Nephron (organoid): Measurements from ENCODE around the gene ASTN2.
"Not testable (repeated sequence)": the region's sequence is repeated elsewhere in the genome, so short reads cannot be mapped to it uniquely, and the experiment has no call there.

Source experiments
- H3K27ac Mint-ChIP-seq, 3 experiments: 2 replicates each; pipeline ENCODE4 v1.8.0; 2020; ENCODE audit warnings: mixed read lengths in 3 of 3, mild to moderate bottlenecking in 2 of 3, moderate library complexity in 1 of 3
- H3K27me3 Mint-ChIP-seq: 2 replicates; pipeline ENCODE4 v1.8.0; 2021; ENCODE audit warnings: low read depth, mild to moderate bottlenecking, moderate library complexity, mixed read lengths
- H3K36me3 Mint-ChIP-seq: 2 replicates; pipeline ENCODE4 v1.8.0; 2020; ENCODE audit warnings: low read depth, mixed read lengths
- H3K4me1 Mint-ChIP-seq: 2 replicates; pipeline ENCODE4 v1.8.0; 2020; ENCODE audit warnings: mixed read lengths
- H3K4me3 Mint-ChIP-seq, 3 experiments: 2 replicates each; pipeline ENCODE4 v1.8.0; 2020; ENCODE audit warnings: mild to moderate bottlenecking in 3 of 3, mixed read lengths in 3 of 3, moderate library complexity in 2 of 3
- H3K9me3 Mint-ChIP-seq: 2 replicates; pipeline ENCODE4 v1.8.0; 2020; ENCODE audit warnings: mixed read lengths
- TF ChIP-seq, protein P1 (sequence below), 3 experiments: fragments of 200-600 bp; sonication (generic); IDR thresholded peaks; one replicate each; pipeline ENCODE4 v1.5.0; 2021; ENCODE audit warnings: antibody characterized with exemption in 3 of 3; ENCODE audit not compliant: unreplicated experiment in 3 of 3

Gene ASTN2

DNA sequence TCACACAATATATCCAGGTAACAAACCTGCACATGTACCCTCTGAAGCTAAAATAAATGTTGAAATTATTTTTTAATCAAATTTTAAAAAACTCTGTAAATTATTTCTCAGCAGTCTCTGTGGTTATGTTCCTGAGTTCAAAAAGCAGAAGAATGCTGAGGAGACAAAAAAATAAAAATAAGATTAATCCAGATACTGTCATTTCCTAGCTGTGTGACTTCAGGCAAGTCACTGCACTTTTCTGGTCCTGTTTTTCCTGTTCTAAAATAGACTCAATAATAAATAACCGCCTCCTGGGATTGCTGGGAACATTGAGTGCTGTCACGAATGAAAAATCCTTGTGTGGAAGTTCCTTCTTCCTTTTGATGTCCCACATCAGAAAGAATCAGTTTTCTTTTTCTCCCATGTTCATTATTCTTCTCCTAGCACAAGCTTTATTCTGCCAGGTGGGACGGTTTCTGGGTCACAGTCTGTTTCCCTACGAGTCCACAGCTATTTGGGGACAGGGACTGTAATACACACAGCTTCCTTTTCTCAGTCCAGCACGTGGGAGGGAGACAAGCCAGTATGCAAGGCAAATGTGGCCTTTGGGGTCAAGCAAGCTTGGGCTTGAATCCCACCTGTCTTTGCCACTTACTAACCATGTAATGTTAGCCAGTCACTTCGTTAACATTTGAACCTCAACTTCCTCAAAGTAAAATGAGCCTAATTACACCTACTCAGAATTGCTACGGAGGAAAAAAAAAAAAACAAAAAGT is 570.8 kb downstream of the ASTN2 start:
- H3K4me3 Mint-ChIP-seq, result peak overlapping the region in 1 of 3 experiments; percentile 14
- peaks cover 8% of the 10 kb centered on the region for H3K27me3 Mint-ChIP-seq
- no peaks in the 10 kb centered on the region for H3K9me3 Mint-ChIP-seq
- TF ChIP-seq, protein P1, sequence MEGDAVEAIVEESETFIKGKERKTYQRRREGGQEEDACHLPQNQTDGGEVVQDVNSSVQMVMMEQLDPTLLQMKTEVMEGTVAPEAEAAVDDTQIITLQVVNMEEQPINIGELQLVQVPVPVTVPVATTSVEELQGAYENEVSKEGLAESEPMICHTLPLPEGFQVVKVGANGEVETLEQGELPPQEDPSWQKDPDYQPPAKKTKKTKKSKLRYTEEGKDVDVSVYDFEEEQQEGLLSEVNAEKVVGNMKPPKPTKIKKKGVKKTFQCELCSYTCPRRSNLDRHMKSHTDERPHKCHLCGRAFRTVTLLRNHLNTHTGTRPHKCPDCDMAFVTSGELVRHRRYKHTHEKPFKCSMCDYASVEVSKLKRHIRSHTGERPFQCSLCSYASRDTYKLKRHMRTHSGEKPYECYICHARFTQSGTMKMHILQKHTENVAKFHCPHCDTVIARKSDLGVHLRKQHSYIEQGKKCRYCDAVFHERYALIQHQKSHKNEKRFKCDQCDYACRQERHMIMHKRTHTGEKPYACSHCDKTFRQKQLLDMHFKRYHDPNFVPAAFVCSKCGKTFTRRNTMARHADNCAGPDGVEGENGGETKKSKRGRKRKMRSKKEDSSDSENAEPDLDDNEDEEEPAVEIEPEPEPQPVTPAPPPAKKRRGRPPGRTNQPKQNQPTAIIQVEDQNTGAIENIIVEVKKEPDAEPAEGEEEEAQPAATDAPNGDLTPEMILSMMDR (IDR thresholded peaks at IDR 0.05; ENCODE audit: unreplicated experiment in 3 of 3), result no peak
- peak overlapping the region in 2 of 3 experiments; percentile 4 to 7 for H3K27ac Mint-ChIP-seq
- peaks cover 15% of the 10 kb centered on the region for H3K4me1 Mint-ChIP-seq
- H3K36me3 Mint-ChIP-seq, result no peaks in the 10 kb centered on the region

DNA sequence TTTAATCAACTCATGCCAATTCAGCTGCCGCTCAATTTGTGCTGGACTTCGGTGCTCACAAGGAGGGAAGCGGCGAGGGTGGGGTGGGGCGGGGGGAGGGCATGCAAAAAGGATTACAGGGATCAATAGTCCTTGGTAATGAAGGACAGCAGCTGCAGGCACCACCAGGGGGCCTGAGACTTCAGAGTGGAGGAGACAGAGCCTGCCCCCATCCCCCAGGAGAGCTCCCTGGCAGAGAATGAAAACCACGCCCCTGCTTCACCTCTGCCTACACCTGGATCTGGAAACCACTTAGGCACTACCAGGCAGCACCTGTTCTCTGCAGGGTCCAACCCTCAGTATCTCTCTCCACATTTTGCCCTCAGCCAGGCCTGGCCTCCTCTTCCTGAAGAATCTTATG is 572.2 kb downstream of the ASTN2 start:
- Mint-ChIP-seq H3K4me3 (no peak overlapping the region), H3K9me3 (no peaks in the 10 kb centered on the region), H3K27ac (no peak overlapping the region), H3K27me3 (peaks cover 4% of the 10 kb centered on the region), H3K4me1 (peaks cover 15% of the 10 kb centered on the region), H3K36me3 (no peaks in the 10 kb centered on the region)
- TF ChIP-seq, protein P1 (IDR thresholded peaks at IDR 0.05; ENCODE audit: unreplicated experiment in 3 of 3), result no peak

DNA sequence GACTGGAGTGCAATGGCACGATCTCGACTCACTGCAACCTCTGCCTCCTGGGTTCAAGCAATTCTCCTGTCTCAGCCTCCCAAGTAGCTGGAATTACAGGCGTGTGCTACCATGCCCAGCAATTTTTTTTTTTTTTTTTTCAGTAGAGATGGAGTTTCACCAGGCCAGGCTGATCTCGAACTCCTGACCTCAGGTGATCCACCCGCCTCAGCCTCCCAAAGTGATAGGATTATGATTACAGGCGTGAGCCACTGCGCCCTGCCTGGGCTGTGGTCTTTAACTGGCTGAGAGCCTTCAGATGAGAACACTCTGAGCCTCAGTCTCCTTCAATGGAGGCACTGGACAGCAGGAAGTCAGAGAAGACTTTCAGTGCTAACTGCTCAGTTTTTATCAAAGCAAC is 576.4 kb downstream of the ASTN2 start:
- not testable (repeated sequence) for H3K27me3 Mint-ChIP-seq, H3K9me3 Mint-ChIP-seq, H3K27ac Mint-ChIP-seq, H3K36me3 Mint-ChIP-seq, H3K4me1 Mint-ChIP-seq
- H3K4me3 Mint-ChIP-seq, result peak overlapping the region in 1 of 3 experiments; percentile 46

DNA sequence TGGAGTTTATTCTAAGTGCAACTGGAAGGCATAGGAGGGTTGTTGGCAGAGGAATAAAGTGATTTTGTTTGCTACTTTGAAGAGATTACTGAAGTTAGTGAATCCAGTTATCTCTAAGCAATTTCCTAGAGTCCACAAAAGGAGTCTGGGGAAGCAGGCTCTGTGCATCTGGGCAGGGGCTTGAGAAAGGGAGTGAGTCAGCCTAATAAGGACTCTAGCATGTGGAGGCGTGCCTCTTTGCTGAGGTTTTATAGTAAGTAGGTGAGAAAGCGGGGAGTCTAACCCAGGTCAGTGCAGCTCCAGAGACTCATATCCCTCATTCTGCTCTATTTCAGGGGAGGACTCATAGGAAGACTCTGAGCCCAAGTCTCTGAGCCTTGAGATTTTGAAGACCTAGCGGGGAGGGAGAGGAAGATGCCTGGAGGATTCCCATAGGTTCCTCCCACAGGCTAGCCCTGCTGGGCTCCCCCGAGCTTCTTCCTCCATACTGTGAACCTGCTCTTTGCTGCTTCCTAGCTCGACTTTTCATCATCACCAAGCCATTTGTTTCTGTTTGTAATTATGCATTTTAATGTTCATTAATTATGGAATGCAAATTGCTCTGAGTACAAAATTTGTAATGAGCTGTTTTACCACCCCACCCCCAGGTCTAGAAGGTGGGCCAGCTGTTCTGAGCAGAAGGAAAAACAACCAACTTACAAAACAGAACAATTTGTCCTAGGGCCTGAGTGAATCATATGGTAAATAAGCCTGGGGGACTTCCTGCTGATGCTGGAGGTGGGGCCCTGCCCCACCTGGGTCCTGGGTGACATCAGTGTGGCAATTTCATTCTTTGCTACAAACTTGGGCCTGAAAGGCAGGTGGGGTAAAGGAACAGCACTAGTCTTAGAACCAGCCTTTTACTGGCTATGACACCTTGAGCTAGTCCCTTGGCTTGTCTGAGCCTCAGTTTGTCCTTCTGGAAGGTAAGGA is 577.6 kb downstream of the ASTN2 start:
- no peaks in the 10 kb centered on the region for H3K9me3 Mint-ChIP-seq
- peak overlapping the region in 2 of 3 experiments; percentile 20 to 22 for H3K27ac Mint-ChIP-seq
- no peak overlapping the region for H3K4me3 Mint-ChIP-seq
- H3K27me3 Mint-ChIP-seq, result no peaks in the 10 kb centered on the region
- TF ChIP-seq, protein P1 (IDR thresholded peaks at IDR 0.05; ENCODE audit: unreplicated experiment in 3 of 3), result no peak
- no peaks in the 10 kb centered on the region for H3K36me3 Mint-ChIP-seq
- peaks cover 6% of the 10 kb centered on the region for H3K4me1 Mint-ChIP-seq

DNA sequence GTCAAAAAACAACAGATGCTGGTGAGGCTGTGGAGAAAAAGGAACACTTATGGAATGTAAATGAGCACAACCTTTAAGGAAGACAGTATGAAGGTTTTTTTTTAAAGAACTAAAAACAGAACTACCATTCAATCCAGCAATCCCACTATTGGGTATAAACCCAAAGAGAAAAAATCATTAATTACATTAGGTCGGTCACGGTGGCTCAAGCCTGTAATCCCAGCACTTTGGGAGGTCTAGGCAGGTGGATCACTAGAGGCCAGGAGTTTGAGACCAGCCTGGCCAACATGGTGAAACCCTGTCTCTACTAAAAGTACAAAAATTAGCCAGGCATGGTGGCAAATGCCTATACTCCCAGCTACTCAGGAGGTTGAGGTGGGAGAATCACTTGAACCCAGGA is 584.5 kb downstream of the ASTN2 start:
- H3K36me3 Mint-ChIP-seq, H3K27ac Mint-ChIP-seq, H3K27me3 Mint-ChIP-seq, H3K4me3 Mint-ChIP-seq, H3K9me3 Mint-ChIP-seq, H3K4me1 Mint-ChIP-seq: not testable (repeated sequence)

DNA sequence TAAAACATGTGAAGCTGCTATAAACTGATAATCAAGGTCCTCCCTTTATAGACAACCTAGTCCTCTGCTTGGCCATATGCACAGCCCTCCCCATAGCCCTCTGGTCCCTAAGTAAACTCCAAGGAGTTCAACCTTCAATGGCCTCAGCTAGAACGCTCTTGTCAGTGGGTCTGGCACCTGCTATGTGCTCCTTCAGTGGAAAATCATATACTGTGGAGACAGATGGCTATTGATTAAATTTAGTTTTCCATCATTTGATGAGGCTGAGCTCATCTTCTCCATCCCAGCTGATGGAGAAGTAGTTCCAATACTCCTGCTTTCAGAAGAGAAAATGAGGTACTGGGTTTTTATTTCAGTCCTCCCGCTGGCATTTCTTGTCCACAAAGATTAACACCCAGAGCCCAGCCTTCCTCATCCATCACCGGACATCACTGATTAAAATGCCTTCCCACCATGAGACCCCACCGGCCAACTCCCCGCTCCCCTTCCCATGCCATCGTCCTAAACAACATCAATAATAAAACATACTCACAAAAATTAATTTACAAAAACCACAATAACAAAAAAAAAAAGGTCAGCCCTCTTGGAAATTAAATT is 593.1 kb downstream of the ASTN2 start:
- H3K4me3 Mint-ChIP-seq, result no peak overlapping the region
- no peaks in the 10 kb centered on the region for H3K9me3 Mint-ChIP-seq
- H3K4me1 Mint-ChIP-seq, result no peaks in the 10 kb centered on the region
- H3K27me3 Mint-ChIP-seq, result no peaks in the 10 kb centered on the region
- TF ChIP-seq, protein P1 (IDR thresholded peaks at IDR 0.05; ENCODE audit: unreplicated experiment in 3 of 3), result no peak
- H3K36me3 Mint-ChIP-seq, result no peaks in the 10 kb centered on the region
- no peak overlapping the region for H3K27ac Mint-ChIP-seq
